ENCODE data around the gene CDH23. TPM values are rescaled to one million over a fixed set of nuclear protein-coding genes. Genes with fewer than 3 reads are reported as not detected.

Gene CDH23
- total and polyA plus RNA-seq, 2 donors from 2014 or later = 1.1 to 6.4 TPM

DNA sequence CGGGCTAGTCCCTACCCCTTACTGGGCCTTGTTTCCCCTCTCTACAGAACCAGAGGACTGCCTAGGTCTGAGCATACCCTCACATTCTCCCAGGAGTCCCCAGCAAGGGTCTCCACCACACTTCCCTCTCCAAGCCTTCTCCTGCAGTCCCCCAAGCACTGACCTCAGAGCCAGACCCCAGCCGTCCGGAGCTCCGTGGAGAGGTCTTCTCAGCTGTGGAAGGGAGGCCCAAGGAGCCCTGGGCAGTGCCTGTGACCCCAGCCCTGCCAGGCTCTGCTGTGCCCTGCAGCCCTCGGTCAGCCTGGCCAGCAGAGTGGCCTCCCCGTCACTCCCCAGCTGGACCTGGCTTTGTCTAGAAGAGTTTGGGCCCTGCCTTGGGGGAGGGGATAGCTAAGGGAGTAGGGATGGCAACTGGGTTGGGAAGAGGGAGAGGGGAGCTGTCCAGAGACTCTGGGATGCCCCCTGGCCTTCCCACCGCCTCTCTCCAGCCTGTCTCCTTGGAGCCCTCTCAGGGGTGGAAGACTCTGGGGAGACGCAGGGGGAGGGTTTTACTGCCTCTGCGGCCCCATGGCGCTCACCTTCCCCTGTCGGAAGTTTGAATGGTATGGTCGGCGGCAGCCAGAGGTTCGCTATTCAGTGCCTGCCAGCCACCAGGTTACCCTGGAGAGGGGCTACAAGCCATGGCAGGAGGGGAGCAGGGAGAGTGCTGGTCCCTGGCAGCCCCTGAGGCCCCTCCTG lies 322.9 kb downstream of the CDH23 start, which contains the start of gene C10orf105:
TSS of gene C10orf105 (minus strand) at position 315 of the 738 bp plus-strand sequence. CDS start 3,441 bp downstream, outside the sequence.
- intact Hi-C loops (cut with DNase I) = no loop called here
- DNase-seq (peak in 3 of 5 donors; percentile 54 to 66 (median 65)), FAIRE-seq (no peak)
- Histone ChIP-seq H3K27ac (ENCODE audit: low read depth in 2 of 2, low read length in 2 of 2) (no peak within 1 kb of the TSS), H3K36me3 (ENCODE audit: control insufficient read depth in 2 of 3, insufficient read depth in 3 of 3, low read length in 3 of 3) (no peaks in the 10 kb centered on the region), H3K9ac (ENCODE audit: low read length in 3 of 3) (no peak within 1 kb of the TSS), H3K9me3 (ENCODE audit: control insufficient read depth in 2 of 3, insufficient read depth in 1 of 3, low read length in 3 of 3) (no peaks in the 10 kb centered on the region), H3K4me1 (ENCODE audit: control insufficient read depth in 2 of 3, insufficient read depth in 2 of 3, low read depth in 1 of 3, low read length in 3 of 3) (peaks cover 0 to under 1% (median 0%) of the 10 kb centered on the region in 3 donors), H3K4me3 (ENCODE audit: low read length in 3 of 3) (no peak within 1 kb of the TSS), H3K27me3 (ENCODE audit: control insufficient read depth, insufficient read depth, low read length) (no peaks in the 10 kb centered on the region)
- TF ChIP-seq, protein P1, sequence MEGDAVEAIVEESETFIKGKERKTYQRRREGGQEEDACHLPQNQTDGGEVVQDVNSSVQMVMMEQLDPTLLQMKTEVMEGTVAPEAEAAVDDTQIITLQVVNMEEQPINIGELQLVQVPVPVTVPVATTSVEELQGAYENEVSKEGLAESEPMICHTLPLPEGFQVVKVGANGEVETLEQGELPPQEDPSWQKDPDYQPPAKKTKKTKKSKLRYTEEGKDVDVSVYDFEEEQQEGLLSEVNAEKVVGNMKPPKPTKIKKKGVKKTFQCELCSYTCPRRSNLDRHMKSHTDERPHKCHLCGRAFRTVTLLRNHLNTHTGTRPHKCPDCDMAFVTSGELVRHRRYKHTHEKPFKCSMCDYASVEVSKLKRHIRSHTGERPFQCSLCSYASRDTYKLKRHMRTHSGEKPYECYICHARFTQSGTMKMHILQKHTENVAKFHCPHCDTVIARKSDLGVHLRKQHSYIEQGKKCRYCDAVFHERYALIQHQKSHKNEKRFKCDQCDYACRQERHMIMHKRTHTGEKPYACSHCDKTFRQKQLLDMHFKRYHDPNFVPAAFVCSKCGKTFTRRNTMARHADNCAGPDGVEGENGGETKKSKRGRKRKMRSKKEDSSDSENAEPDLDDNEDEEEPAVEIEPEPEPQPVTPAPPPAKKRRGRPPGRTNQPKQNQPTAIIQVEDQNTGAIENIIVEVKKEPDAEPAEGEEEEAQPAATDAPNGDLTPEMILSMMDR (IDR thresholded peaks at IDR 0.05; ENCODE audit: borderline replicate concordance, extremely low read depth, insufficient read depth) = no peak

DNA sequence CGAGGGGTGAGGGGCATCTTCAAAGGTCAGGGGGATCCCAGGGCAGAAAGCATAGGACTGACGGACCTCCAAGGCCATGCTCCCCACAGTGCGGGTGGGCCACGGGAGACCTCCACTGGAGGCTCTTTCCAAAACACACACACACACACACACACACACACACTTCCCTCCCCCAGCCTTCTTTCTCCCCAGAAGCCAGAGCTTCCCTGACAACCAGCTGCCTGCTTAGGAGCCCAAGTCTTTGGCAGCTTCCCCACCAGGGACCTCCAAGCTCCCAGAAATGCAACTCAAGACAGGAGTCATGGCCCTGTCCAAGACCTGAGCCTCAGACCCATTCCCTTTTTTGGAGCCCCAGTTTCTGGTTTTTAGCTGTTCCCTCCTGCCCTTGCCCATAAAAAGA lies 323.6 kb downstream of the CDH23 start:
- TF ChIP-seq, protein P1 (IDR thresholded peaks at IDR 0.05; ENCODE audit: borderline replicate concordance, extremely low read depth, insufficient read depth) = no peak
- H3K27ac ChIP-seq (ENCODE audit: low read depth in 2 of 2, low read length in 2 of 2) = no peak overlapping the region
- DNase-seq (peak in 1 of 5 donors; percentile 60), FAIRE-seq (no peak)
- H3K36me3 ChIP-seq (ENCODE audit: control insufficient read depth in 2 of 3, insufficient read depth in 3 of 3, low read length in 3 of 3) = no peaks in the 10 kb centered on the region
- no peaks in the 10 kb centered on the region for H3K27me3 ChIP-seq (ENCODE audit: control insufficient read depth, insufficient read depth, low read length)
- no peak overlapping the region for H3K4me3 ChIP-seq (ENCODE audit: low read length in 3 of 3)
- no peak overlapping the region for H3K9ac ChIP-seq (ENCODE audit: low read length in 3 of 3)
- H3K9me3 ChIP-seq (ENCODE audit: control insufficient read depth in 2 of 3, insufficient read depth in 1 of 3, low read length in 3 of 3) = no peaks in the 10 kb centered on the region
- H3K4me1 ChIP-seq (ENCODE audit: control insufficient read depth in 2 of 3, insufficient read depth in 2 of 3, low read depth in 1 of 3, low read length in 3 of 3) = no peaks in the 10 kb centered on the region
- intact Hi-C loops (cut with DNase I) = no loop called here

DNA sequence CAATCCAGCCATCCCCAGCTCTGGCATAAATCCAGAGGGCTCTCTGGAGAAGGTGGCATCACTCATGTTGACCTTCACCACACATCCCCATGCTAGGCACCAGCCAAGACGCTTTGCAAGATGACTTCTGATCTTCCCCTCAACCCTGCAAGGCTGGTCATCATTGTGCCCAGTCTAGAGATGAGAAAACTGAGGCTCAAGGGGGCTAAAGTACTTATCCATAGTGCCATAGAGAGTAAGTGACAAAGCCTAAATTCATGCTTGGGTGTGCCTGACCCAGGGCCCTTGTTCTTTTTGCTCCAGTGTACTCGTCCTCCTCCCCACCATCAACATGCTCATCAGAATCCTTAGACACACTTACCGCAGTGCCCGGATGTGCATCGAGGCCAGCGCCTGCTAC lies 324.6 kb downstream of the CDH23 start:
- Histone ChIP-seq H3K27me3 (ENCODE audit: control insufficient read depth, insufficient read depth, low read length) (no peaks in the 10 kb centered on the region), H3K4me3 (ENCODE audit: low read length in 3 of 3) (no peak overlapping the region), H3K9ac (ENCODE audit: low read length in 3 of 3) (no peak overlapping the region), H3K27ac (ENCODE audit: low read depth in 2 of 2, low read length in 2 of 2) (no peak overlapping the region), H3K36me3 (ENCODE audit: control insufficient read depth in 2 of 3, insufficient read depth in 3 of 3, low read length in 3 of 3) (no peaks in the 10 kb centered on the region), H3K4me1 (ENCODE audit: control insufficient read depth in 2 of 3, insufficient read depth in 2 of 3, low read depth in 1 of 3, low read length in 3 of 3) (no peaks in the 10 kb centered on the region), H3K9me3 (ENCODE audit: control insufficient read depth in 2 of 3, insufficient read depth in 1 of 3, low read length in 3 of 3) (no peaks in the 10 kb centered on the region)
- intact Hi-C loops (cut with DNase I) = no loop called here
- TF ChIP-seq, protein P1 (IDR thresholded peaks at IDR 0.05; ENCODE audit: borderline replicate concordance, extremely low read depth, insufficient read depth) = no peak
- no peak for DNase-seq
- no peak for FAIRE-seq

All from kidney (tissue), 14 donors.